Glomerular visceral epithelial cell (primary cell): ENCODE data around the gene FAM131C.
A peak's percentile ranks its signal among the peaks of the same experiment; 100 is the strongest.
"Not testable (repeated sequence)": the region's sequence is repeated elsewhere in the genome, so short reads cannot be mapped to it uniquely, and the experiment has no call there.

Source experiments
- DNase-seq: peaks from one replicate; pipeline ENCODE4 v3.0.0-alpha.2; 2016; ENCODE audit errors: extremely low spot score

Gene FAM131C

GRCh38 chr1:16076865-16077238, 3.4 kb upstream of the FAM131C start:
- DNase-seq: peak; percentile 81

GRCh38 chr1:16076031-16076864, 2.8 kb upstream of the FAM131C start:
- DNase-seq: peak; percentile 81

- DNase-seq: peak; percentile 72
Observed at GRCh38 chr1:16075337-16076030, 2.0 kb upstream of the FAM131C start.

GRCh38 chr1:16074217-16074616, 766 bp upstream of the FAM131C start:
- DNase-seq: no peak

GRCh38 chr1:16072616-16073484, 601 bp downstream of the FAM131C start:
- DNase-seq: no peak

GRCh38 chr1:16072095-16072494, 1.4 kb downstream of the FAM131C start:
- no peak for DNase-seq

- DNase-seq: no peak
Observed at GRCh38 chr1:16071614-16072013, 1.8 kb downstream of the FAM131C start.

GRCh38 chr1:16070640-16071355, 2.7 kb downstream of the FAM131C start:
- no peak for DNase-seq

- peak; percentile 48 for DNase-seq
Observed at GRCh38 chr1:16068356-16069270, 4.8 kb downstream of the FAM131C start.

GRCh38 chr1:16067933-16068332, 5.5 kb downstream of the FAM131C start:
- DNase-seq: no peak

- DNase-seq: peak; percentile 82
Observed at GRCh38 chr1:16067127-16067768, 6.2 kb downstream of the FAM131C start.

GRCh38 chr1:16066245-16066644, 7.2 kb downstream of the FAM131C start:
- DNase-seq: no peak

- no peak for DNase-seq
Observed at GRCh38 chr1:16065269-16065576, 8.2 kb downstream of the FAM131C start.

- no peak for DNase-seq
Observed at GRCh38 chr1:16064536-16065268, 8.7 kb downstream of the FAM131C start.

GRCh38 chr1:16063921-16064320, 9.5 kb downstream of the FAM131C start:
- no peak for DNase-seq

- DNase-seq: no peak
Observed at GRCh38 chr1:16063226-16063829, 10.1 kb downstream of the FAM131C start.

- DNase-seq: not testable (repeated sequence)
Observed at GRCh38 chr1:16062687-16063075, 10.8 kb downstream of the FAM131C start.

- DNase-seq: not testable (repeated sequence)
Observed at GRCh38 chr1:16061989-16062686, 11.3 kb downstream of the FAM131C start.
